Mucosa of descending colon (tissue), 3 donors: ENCODE measurements around the gene MTHFD1L. TPM values are rescaled to one million over a fixed set of nuclear protein-coding genes. Genes with fewer than 3 reads are reported as not detected.

Experiments used
- ATAC-seq: fragments of 200-7000 bp; cut with Tn5 transposase; one replicate; pipeline ENCODE4 v1.9.1; 2020; ENCODE audit warnings: mild to moderate bottlenecking, moderate library complexity
- DNase-seq, 3 donors: peaks; one replicate each; pipeline ENCODE4 v3.0.0-alpha.2; 2020
- H3K36me3 ChIP-seq: fragments of 200-600 bp; one replicate; pipeline ENCODE4 v1.8.0; 2021; ENCODE audit warnings: low read depth, mild to moderate bottlenecking
- H3K4me1 ChIP-seq: fragments of 200-600 bp; one replicate; pipeline ENCODE4 v1.8.0; 2021; ENCODE audit warnings: low read depth, mild to moderate bottlenecking
- H3K4me3 ChIP-seq: fragments of 200-600 bp; one replicate; pipeline ENCODE4 v1.8.0; 2021; ENCODE audit warnings: mild to moderate bottlenecking
- H3K9me3 ChIP-seq: fragments of 200-600 bp; one replicate; pipeline ENCODE4 v1.8.0; 2021; ENCODE audit warnings: mild to moderate bottlenecking
- intact Hi-C, 2 donors: fragments of 100-400 bp; cut with DNase I in 1 of 2; cut with micrococcal nuclease in 1 of 2; formaldehyde crosslinking; loops; one replicate each; pipeline versions ENCODE4 v1.11.0 to v1.11.1; 2022; cut with DNase I, micrococcal nuclease
- total RNA-seq, 3 donors: library from RNA; stranded (reverse); fragmentation: NEBNext Ultra II Directional in 2 of 3; extraction: Animal tissue kit (Norgen Biotek cat#: 25700) in 2 of 3; gene quantifications; one replicate each; pipeline versions ENCODE4 v1.2.1 to v1.2.4, GENCODE V29; 2021 to 2023
- TF ChIP-seq, protein P1 (sequence below): fragments of 200-600 bp; IDR thresholded peaks from one replicate; pipeline ENCODE4 v1.8.0; 2022; ENCODE audit warnings: antibody characterized with exemption, mild to moderate bottlenecking
- donor health status: DM: no; HTN: no; CAD: no; lungs with moderate emphysema.
- donor health status: DM: no; HTN: no; CAD: no.
- donor health status: DM: no; HTN: yes; CAD: no.

The MTHFD1L gene
- total RNA-seq, 3 donors from 2014 or later = 7.1 to 11.1 (median 8.9) TPM

GRCh38 chr6:151103266-151103665 is 237.8 kb downstream of the MTHFD1L start:
- DNase-seq = no peak
- ATAC-seq = no peak
- TF ChIP-seq, protein P1, sequence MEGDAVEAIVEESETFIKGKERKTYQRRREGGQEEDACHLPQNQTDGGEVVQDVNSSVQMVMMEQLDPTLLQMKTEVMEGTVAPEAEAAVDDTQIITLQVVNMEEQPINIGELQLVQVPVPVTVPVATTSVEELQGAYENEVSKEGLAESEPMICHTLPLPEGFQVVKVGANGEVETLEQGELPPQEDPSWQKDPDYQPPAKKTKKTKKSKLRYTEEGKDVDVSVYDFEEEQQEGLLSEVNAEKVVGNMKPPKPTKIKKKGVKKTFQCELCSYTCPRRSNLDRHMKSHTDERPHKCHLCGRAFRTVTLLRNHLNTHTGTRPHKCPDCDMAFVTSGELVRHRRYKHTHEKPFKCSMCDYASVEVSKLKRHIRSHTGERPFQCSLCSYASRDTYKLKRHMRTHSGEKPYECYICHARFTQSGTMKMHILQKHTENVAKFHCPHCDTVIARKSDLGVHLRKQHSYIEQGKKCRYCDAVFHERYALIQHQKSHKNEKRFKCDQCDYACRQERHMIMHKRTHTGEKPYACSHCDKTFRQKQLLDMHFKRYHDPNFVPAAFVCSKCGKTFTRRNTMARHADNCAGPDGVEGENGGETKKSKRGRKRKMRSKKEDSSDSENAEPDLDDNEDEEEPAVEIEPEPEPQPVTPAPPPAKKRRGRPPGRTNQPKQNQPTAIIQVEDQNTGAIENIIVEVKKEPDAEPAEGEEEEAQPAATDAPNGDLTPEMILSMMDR = no peak
- Histone ChIP-seq H3K9me3 (no peaks in the 10 kb centered on the region), H3K4me1 (no peaks in the 10 kb centered on the region), H3K4me3 (no peak overlapping the region), H3K36me3 (no peaks in the 10 kb centered on the region)
- intact Hi-C loops = no loop called here

GRCh38 chr6:151107897-151108427 is 242.5 kb downstream of the MTHFD1L start:
- intact Hi-C loops = no loop called here
- H3K4me1 ChIP-seq = no peaks in the 10 kb centered on the region
- TF ChIP-seq, protein P1 = no peak
- ATAC-seq = no peak
- no peak overlapping the region for H3K4me3 ChIP-seq
- no peaks in the 10 kb centered on the region for H3K9me3 ChIP-seq
- no peak for DNase-seq
- no peaks in the 10 kb centered on the region for H3K36me3 ChIP-seq

- intact Hi-C loops = no loop called here
- no peaks in the 10 kb centered on the region for H3K36me3 ChIP-seq
- TF ChIP-seq, protein P1 = no peak
- H3K9me3 ChIP-seq = no peaks in the 10 kb centered on the region
- ATAC-seq = no peak
- no peak overlapping the region for H3K4me3 ChIP-seq
- H3K4me1 ChIP-seq = no peaks in the 10 kb centered on the region
- DNase-seq = no peak
Measured at GRCh38 chr6:151108548-151108947, 243.0 kb downstream of the MTHFD1L start.

GRCh38 chr6:151109361-151109760 is 243.9 kb downstream of the MTHFD1L start:
- DNase-seq = no peak
- no peak for ATAC-seq
- Histone ChIP-seq H3K4me1 (no peaks in the 10 kb centered on the region), H3K9me3 (no peaks in the 10 kb centered on the region), H3K4me3 (no peak overlapping the region), H3K36me3 (no peaks in the 10 kb centered on the region)
- intact Hi-C loops = no loop called here
- TF ChIP-seq, protein P1 = no peak

DNA sequence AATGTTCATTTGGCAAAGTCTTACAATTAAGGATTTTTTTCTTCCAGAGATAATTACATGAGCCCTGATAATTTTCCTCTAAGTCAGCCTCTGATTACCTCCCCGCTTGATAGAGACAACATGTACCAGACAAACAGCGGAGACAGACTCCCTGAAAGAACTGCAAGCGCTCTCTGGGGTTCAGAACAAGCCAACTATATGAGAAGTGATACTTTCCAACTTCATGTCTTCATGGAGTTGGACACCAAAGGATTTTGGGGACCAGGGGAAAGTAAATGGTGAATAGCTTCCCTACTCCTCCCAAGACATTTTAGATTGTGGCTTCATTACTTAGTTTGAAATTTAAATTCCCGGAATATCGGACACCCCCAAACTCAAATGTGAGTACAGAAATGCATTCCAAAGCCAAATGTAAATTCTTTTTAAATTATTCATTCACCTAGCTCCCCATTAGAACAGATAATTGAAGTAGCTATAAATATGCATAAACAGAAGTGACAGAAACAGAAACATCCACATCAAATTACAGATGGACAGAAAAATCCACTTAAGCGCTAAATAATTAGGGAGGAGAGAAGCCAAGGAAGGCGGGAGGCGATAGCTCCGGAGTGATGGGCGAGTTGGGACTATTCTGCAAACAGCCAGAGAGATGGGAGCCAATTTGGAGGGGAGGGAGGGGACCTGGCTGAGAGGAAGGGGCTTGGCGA is 244.5 kb downstream of the MTHFD1L start:
- TF ChIP-seq, protein P1 = no peak
- intact Hi-C loops = no loop called here
- Histone ChIP-seq H3K4me1 (no peaks in the 10 kb centered on the region), H3K36me3 (no peaks in the 10 kb centered on the region), H3K9me3 (no peaks in the 10 kb centered on the region), H3K4me3 (no peak overlapping the region)
- no peak for DNase-seq
- ATAC-seq = no peak
